IMR-90 (cell line): Measurements from ENCODE around the gene SRSF5.

Experiments
- CEBPB ChIP-seq: IDR thresholded peaks from 2 replicates; pipeline ENCODE4 v1.6.1; 2012; ENCODE audit warnings: low read depth, low read length, improper control_type of control experiment
- CTCF ChIP-seq: conservative IDR thresholded peaks from 2 replicates; pipeline ENCODE4 v1.5.1; 2012; ENCODE audit warnings: mild to moderate bottlenecking, low read depth, low read length, improper control_type of control experiment
- ELK1 ChIP-seq: fragments of 150-350 bp; IDR thresholded peaks from 2 replicates; pipeline ENCODE4 v1.6.1; 2016; ENCODE audit warnings: low read depth, mild to moderate bottlenecking, low read length, moderate library complexity, borderline replicate concordance
- POLR2A ChIP-seq: IDR thresholded peaks from 2 replicates; pipeline ENCODE4 v1.6.1; 2012; ENCODE audit warnings: mild to moderate bottlenecking, low read depth, low read length
- RFX5 ChIP-seq: IDR thresholded peaks from 2 replicates; pipeline ENCODE4 v1.8.0; 2012; ENCODE audit warnings: low read depth, mild to moderate bottlenecking, low read length, moderate library complexity

- no peak for TF ChIP-seq RFX5
- TF ChIP-seq CEBPB: no peak
- TF ChIP-seq POLR2A: no peak
- TF ChIP-seq CTCF: no peak
- TF ChIP-seq ELK1: no peak
Observed at GRCh38 chr14:69812711-69813110, 45.8 kb downstream of the SRSF5 start.
